GM19193 (cell line): ENCODE data around the gene KLHL40.

Experiments used
- POLR2A ChIP-seq: IDR thresholded peaks from 4 replicates; pipeline ENCODE4 v1.6.1; 2011; ENCODE audit not compliant: insufficient read depth, insufficient read length; ENCODE audit errors: extremely low read depth

The KLHL40 gene

GRCh38 chr3:42663581-42664437, 21.5 kb upstream of the KLHL40 start:
- no peak for TF ChIP-seq POLR2A

- no peak for TF ChIP-seq POLR2A
These were observed 20.9 kb upstream of the KLHL40 start for GRCh38 chr3:42664438-42664803.

- TF ChIP-seq POLR2A, result no peak
These were observed 20.1 kb upstream of the KLHL40 start for GRCh38 chr3:42665050-42665878.

- no peak for TF ChIP-seq POLR2A
These were observed 19.3 kb upstream of the KLHL40 start for GRCh38 chr3:42666022-42666421.

- no peak for TF ChIP-seq POLR2A
These were observed 18.7 kb upstream of the KLHL40 start for GRCh38 chr3:42666577-42666998.

GRCh38 chr3:42667096-42667522, 18.2 kb upstream of the KLHL40 start:
- no peak for TF ChIP-seq POLR2A

- no peak for TF ChIP-seq POLR2A
These were observed 17.6 kb upstream of the KLHL40 start for GRCh38 chr3:42667523-42668412.

- no peak for TF ChIP-seq POLR2A
These were observed 16.9 kb upstream of the KLHL40 start for GRCh38 chr3:42668413-42668760.

GRCh38 chr3:42668793-42669217, 16.5 kb upstream of the KLHL40 start:
- TF ChIP-seq POLR2A, result no peak

GRCh38 chr3:42670051-42670576, 15.2 kb upstream of the KLHL40 start:
- no peak for TF ChIP-seq POLR2A

- no peak for TF ChIP-seq POLR2A
These were observed 14.7 kb upstream of the KLHL40 start for GRCh38 chr3:42670670-42671069.

GRCh38 chr3:42672515-42672914, 12.8 kb upstream of the KLHL40 start:
- no peak for TF ChIP-seq POLR2A

GRCh38 chr3:42673082-42673481, 12.3 kb upstream of the KLHL40 start:
- TF ChIP-seq POLR2A, result no peak

GRCh38 chr3:42674146-42674545, 11.2 kb upstream of the KLHL40 start:
- TF ChIP-seq POLR2A, result no peak

- no peak for TF ChIP-seq POLR2A
These were observed 9.4 kb upstream of the KLHL40 start for GRCh38 chr3:42675909-42676308.
